Ectodermal cell (in vitro differentiated cells): ENCODE data around the gene NLRP9.

ENCODE experiments used
- H3K27ac ChIP-seq: 2 replicates; pipeline ENCODE4 v1.7.0; 2013; ENCODE audit warnings: mild to moderate bottlenecking, low read depth, low read length; ENCODE audit not compliant: insufficient read depth, poor library complexity, severe bottlenecking
- H3K27me3 ChIP-seq: 2 replicates; pipeline ENCODE4 v1.7.0; 2013; ENCODE audit warnings: mild to moderate bottlenecking, low read length; ENCODE audit not compliant: insufficient read depth, control insufficient read depth, poor library complexity, severe bottlenecking
- H3K36me3 ChIP-seq: one replicate; pipeline ENCODE4 v1.7.0; 2013; ENCODE audit warnings: low read length; ENCODE audit not compliant: control insufficient read depth, insufficient read depth
- H3K4me1 ChIP-seq: one replicate; pipeline ENCODE4 v1.7.0; 2013; ENCODE audit warnings: low read length; ENCODE audit not compliant: control insufficient read depth, insufficient read depth
- H3K4me3 ChIP-seq: 2 replicates; pipeline ENCODE4 v1.7.0; 2013; ENCODE audit warnings: low read depth, low read length, control low read depth; ENCODE audit not compliant: insufficient read depth
- H3K9me3 ChIP-seq: 2 replicates; pipeline ENCODE4 v1.7.0; 2013; ENCODE audit warnings: mild to moderate bottlenecking, low read length, moderate library complexity; ENCODE audit not compliant: control insufficient read depth
- WGBS, 2 experiments: methylation state at CpG; one replicate each; pipeline ENCODE4 v1.1.7; 2013; ENCODE audit warnings: missing lambda C conversion rate in 2 of 2; 5-methylcytosine and 5-hydroxymethylcytosine counted together

The NLRP9 gene

GRCh38 chr19:55704494-55705245, 33.5 kb downstream of the NLRP9 start:
- WGBS, 2 experiments = 94 to 97% methylated on average over 15 of the region's 15 CpGs
- Histone ChIP-seq H3K4me1 (no peaks in the 10 kb centered on the region), H3K27ac (no peak overlapping the region), H3K4me3 (no peak overlapping the region), H3K36me3 (peaks cover 5% of the 10 kb centered on the region), H3K9me3 (no peaks in the 10 kb centered on the region), H3K27me3 (no peaks in the 10 kb centered on the region)

GRCh38 chr19:55703790-55704215, 34.4 kb downstream of the NLRP9 start:
- WGBS, 2 experiments = 81 to 82% methylated on average over 38 of the region's 38 CpGs
- H3K36me3 ChIP-seq = peaks cover 5% of the 10 kb centered on the region
- H3K27ac ChIP-seq = no peak overlapping the region
- no peaks in the 10 kb centered on the region for H3K27me3 ChIP-seq
- H3K4me1 ChIP-seq = no peaks in the 10 kb centered on the region
- no peaks in the 10 kb centered on the region for H3K9me3 ChIP-seq
- no peak overlapping the region for H3K4me3 ChIP-seq

- Histone ChIP-seq H3K4me1 (no peaks in the 10 kb centered on the region), H3K27ac (no peak overlapping the region), H3K27me3 (no peaks in the 10 kb centered on the region), H3K36me3 (peaks cover 5% of the 10 kb centered on the region), H3K9me3 (no peaks in the 10 kb centered on the region), H3K4me3 (no peak overlapping the region)
- WGBS, 2 experiments = 90 to 92% methylated on average over 13 of the region's 13 CpGs
These were observed 36.0 kb downstream of the NLRP9 start for GRCh38 chr19:55702131-55702627.

- no peak overlapping the region for H3K27ac ChIP-seq
- H3K4me1 ChIP-seq = no peaks in the 10 kb centered on the region
- H3K27me3 ChIP-seq = no peaks in the 10 kb centered on the region
- 95 to 97% methylated on average over 12 of the region's 12 CpGs for WGBS, 2 experiments
- H3K36me3 ChIP-seq = peaks cover 6% of the 10 kb centered on the region
- H3K9me3 ChIP-seq = no peaks in the 10 kb centered on the region
- no peak overlapping the region for H3K4me3 ChIP-seq
These were observed 37.4 kb downstream of the NLRP9 start for GRCh38 chr19:55700813-55701212.

GRCh38 chr19:55699221-55699620, 39.0 kb downstream of the NLRP9 start:
- Histone ChIP-seq H3K4me1 (no peaks in the 10 kb centered on the region), H3K4me3 (no peak overlapping the region), H3K36me3 (peaks cover 17% of the 10 kb centered on the region), H3K9me3 (no peaks in the 10 kb centered on the region), H3K27me3 (no peaks in the 10 kb centered on the region), H3K27ac (no peak overlapping the region)
- WGBS, 2 experiments = 95 to 97% methylated on average over 11 of the region's 11 CpGs

DNA sequence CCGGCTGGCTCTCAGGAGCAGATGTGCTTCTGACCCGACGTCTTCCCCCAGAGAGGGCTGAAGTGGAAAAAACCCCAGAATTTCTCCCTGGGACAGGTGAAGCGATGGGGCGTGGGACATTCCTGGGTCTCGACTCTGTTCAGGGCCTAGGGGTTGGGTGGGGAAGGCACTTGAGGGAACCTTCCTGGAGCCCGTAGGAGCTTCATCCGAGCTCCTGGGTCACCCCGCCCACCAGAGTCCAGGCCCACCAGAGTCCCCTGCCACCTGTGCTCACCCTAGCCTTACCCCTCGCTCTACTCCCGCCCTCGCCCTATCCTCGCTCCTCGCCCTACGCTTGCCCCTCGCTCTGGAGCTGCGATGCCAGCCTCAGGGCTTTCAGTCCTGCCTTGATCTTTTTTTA, 39.9 kb downstream of the NLRP9 start:
- H3K27me3 ChIP-seq = no peaks in the 10 kb centered on the region
- H3K36me3 ChIP-seq = peaks cover 12% of the 10 kb centered on the region
- no peak overlapping the region for H3K4me3 ChIP-seq
- no peaks in the 10 kb centered on the region for H3K4me1 ChIP-seq
- 93 to 95% methylated on average over 17 of the region's 17 CpGs for WGBS, 2 experiments
- H3K9me3 ChIP-seq = no peaks in the 10 kb centered on the region
- no peak overlapping the region for H3K27ac ChIP-seq

- Histone ChIP-seq H3K27me3 (no peaks in the 10 kb centered on the region), H3K4me3 (no peak overlapping the region), H3K27ac (no peak overlapping the region), H3K9me3 (no peaks in the 10 kb centered on the region), H3K4me1 (no peaks in the 10 kb centered on the region), H3K36me3 (peaks cover 12% of the 10 kb centered on the region)
- WGBS, 2 experiments = 93 to 95% methylated on average over 8 of the region's 8 CpGs
These were observed 40.5 kb downstream of the NLRP9 start for GRCh38 chr19:55697698-55698097.

- Histone ChIP-seq H3K4me3 (no peak overlapping the region), H3K9me3 (no peaks in the 10 kb centered on the region), H3K27ac (no peak overlapping the region), H3K4me1 (no peaks in the 10 kb centered on the region), H3K36me3 (peaks cover 12% of the 10 kb centered on the region), H3K27me3 (no peaks in the 10 kb centered on the region)
- 95% methylated on average over 12 of the region's 12 CpGs for WGBS, 2 experiments
These were observed 41.1 kb downstream of the NLRP9 start for GRCh38 chr19:55697069-55697440.

- no peak overlapping the region for H3K27ac ChIP-seq
- peaks cover 12% of the 10 kb centered on the region for H3K36me3 ChIP-seq
- no peaks in the 10 kb centered on the region for H3K4me1 ChIP-seq
- no peak overlapping the region for H3K4me3 ChIP-seq
- H3K9me3 ChIP-seq = no peaks in the 10 kb centered on the region
- no peaks in the 10 kb centered on the region for H3K27me3 ChIP-seq
- WGBS, 2 experiments = 95 to 97% methylated on average over 20 of the region's 20 CpGs
These were observed 41.7 kb downstream of the NLRP9 start for GRCh38 chr19:55696301-55697068.

DNA sequence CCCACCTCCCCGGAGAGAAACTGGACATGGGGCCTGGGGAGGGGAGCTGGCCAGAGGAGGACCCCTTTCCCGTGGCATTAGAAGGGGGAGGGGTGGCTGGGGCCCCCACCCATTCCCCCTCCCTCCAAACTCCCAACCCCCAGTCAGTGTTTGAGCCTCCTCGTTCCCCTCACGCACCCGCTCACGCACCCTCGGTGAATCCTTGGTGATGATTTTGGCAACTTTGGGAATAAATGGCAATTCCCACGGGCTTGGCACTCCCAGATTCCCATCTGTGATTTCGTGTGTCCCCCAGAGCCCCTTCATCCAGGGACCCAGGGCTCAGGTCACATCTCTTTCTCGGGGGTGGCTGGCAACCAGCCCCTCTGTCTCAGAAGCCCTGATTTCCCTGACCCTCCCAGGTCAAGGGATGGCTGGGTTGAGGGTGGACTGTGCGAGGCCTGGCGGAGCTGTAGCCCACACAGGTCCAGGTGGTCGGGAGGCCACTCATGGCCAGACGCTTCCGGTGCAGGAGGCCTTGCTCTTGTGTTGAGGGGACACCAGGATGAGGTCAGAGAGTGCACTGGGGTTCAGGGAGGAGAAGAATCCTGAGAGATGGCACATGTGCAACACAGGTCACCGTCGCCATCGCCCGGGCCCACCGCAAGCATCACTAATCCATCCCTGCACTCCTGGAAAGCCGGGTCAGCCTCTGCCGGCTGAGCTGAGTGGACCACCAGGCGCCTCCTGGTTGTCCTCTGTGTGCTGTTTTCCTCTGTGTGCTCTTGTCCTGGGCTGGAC, 42.5 kb downstream of the NLRP9 start:
- H3K4me1 ChIP-seq = no peaks in the 10 kb centered on the region
- no peaks in the 10 kb centered on the region for H3K9me3 ChIP-seq
- WGBS, 2 experiments = 96% methylated on average over 22 to 23 of the region's 23 CpGs
- H3K4me3 ChIP-seq = no peak overlapping the region
- H3K27me3 ChIP-seq = no peaks in the 10 kb centered on the region
- H3K27ac ChIP-seq = no peak overlapping the region
- H3K36me3 ChIP-seq = peaks cover 12% of the 10 kb centered on the region
